Activated naive CD4-positive, alpha-beta T cell treated with anti-CD3 and anti-CD28 coated beads, Interleukin-2, amount 10 ng/mL, durations not matched to agents 7 days and 5 days (primary cell): ENCODE results near the gene RAB36.
A peak's percentile ranks its signal among the peaks of the same experiment; 100 is the strongest.

Experiments used
- CTCF ChIA-PET: fragments of 350-600 bp; sonication (Branson Sonifier 250); formaldehyde crosslinking; loops from one replicate; lab custom pipeline; 2021; ENCODE audit warnings: antibody characterized with exemption; lab: Charles Lee
- DNase-seq: peaks from one replicate; pipeline ENCODE4 v3.0.0-alpha.2; 2020
- H3K27ac Mint-ChIP-seq: one replicate; pipeline ENCODE4 v1.8.0; 2021; ENCODE audit warnings: mild to moderate bottlenecking, moderate library complexity, mixed read lengths
- H3K27me3 Mint-ChIP-seq: one replicate; pipeline ENCODE4 v1.8.0; 2021; ENCODE audit warnings: mild to moderate bottlenecking, mixed read lengths
- H3K36me3 Mint-ChIP-seq: one replicate; pipeline ENCODE4 v1.8.0; 2021; ENCODE audit warnings: mixed read lengths
- H3K4me1 Mint-ChIP-seq: one replicate; pipeline ENCODE4 v1.8.0; 2021; ENCODE audit warnings: mixed read lengths
- H3K4me3 Mint-ChIP-seq: one replicate; pipeline ENCODE4 v1.8.0; 2021; ENCODE audit warnings: mild to moderate bottlenecking, moderate library complexity, mixed read lengths
- H3K9me3 Mint-ChIP-seq: one replicate; pipeline ENCODE4 v1.8.0; 2021; ENCODE audit warnings: mixed read lengths

Gene RAB36

GRCh38 chr22:23104187-23104971 lies 40.9 kb upstream of the RAB36 start:
- Mint-ChIP-seq H3K9me3 (no peaks in the 10 kb centered on the region), H3K27me3 (no peaks in the 10 kb centered on the region), H3K4me3 (no peak overlapping the region), H3K36me3 (no peaks in the 10 kb centered on the region), H3K4me1 (no peaks in the 10 kb centered on the region), H3K27ac (no peak overlapping the region)
- no peak for DNase-seq
- CTCF ChIA-PET: interaction anchor here (1.3 kb wide), 1 partner anchor 144 kb away, joined by 5 read pairs; no protein-coding TSS in a partner anchor

- Mint-ChIP-seq H3K4me3 (no peak overlapping the region), H3K27me3 (no peaks in the 10 kb centered on the region), H3K9me3 (no peaks in the 10 kb centered on the region), H3K27ac (no peak overlapping the region), H3K36me3 (no peaks in the 10 kb centered on the region), H3K4me1 (no peaks in the 10 kb centered on the region)
- CTCF ChIA-PET: interaction anchor here (1.3 kb wide), 1 partner anchor 145 kb away, joined by 5 read pairs; no protein-coding TSS in a partner anchor
- no peak for DNase-seq
Measured at GRCh38 chr22:23105304-23105703, 40.0 kb upstream of the RAB36 start.

GRCh38 chr22:23105919-23106318 lies 39.4 kb upstream of the RAB36 start:
- Mint-ChIP-seq H3K4me1 (no peaks in the 10 kb centered on the region), H3K4me3 (no peak overlapping the region), H3K9me3 (no peaks in the 10 kb centered on the region), H3K27me3 (no peaks in the 10 kb centered on the region), H3K36me3 (no peaks in the 10 kb centered on the region), H3K27ac (no peak overlapping the region)
- no peak for DNase-seq
- CTCF ChIA-PET: interaction anchor here (1.3 kb wide), 1 partner anchor 146 kb away, joined by 5 read pairs; no protein-coding TSS in a partner anchor

- DNase-seq: no peak
- H3K27me3 Mint-ChIP-seq: no peaks in the 10 kb centered on the region
- H3K36me3 Mint-ChIP-seq: no peaks in the 10 kb centered on the region
- no peaks in the 10 kb centered on the region for H3K4me1 Mint-ChIP-seq
- H3K27ac Mint-ChIP-seq: no peak overlapping the region
- CTCF ChIA-PET: no interaction called here
- no peaks in the 10 kb centered on the region for H3K9me3 Mint-ChIP-seq
- no peak overlapping the region for H3K4me3 Mint-ChIP-seq
Measured at GRCh38 chr22:23106344-23106743, 38.9 kb upstream of the RAB36 start.

GRCh38 chr22:23106906-23107367 lies 38.3 kb upstream of the RAB36 start:
- no peak overlapping the region for H3K27ac Mint-ChIP-seq
- DNase-seq: no peak
- no peaks in the 10 kb centered on the region for H3K4me1 Mint-ChIP-seq
- H3K4me3 Mint-ChIP-seq: no peak overlapping the region
- peaks cover under 1% of the 10 kb centered on the region for H3K27me3 Mint-ChIP-seq
- no peaks in the 10 kb centered on the region for H3K9me3 Mint-ChIP-seq
- CTCF ChIA-PET: no interaction called here
- no peaks in the 10 kb centered on the region for H3K36me3 Mint-ChIP-seq

GRCh38 chr22:23107487-23108248 lies 37.6 kb upstream of the RAB36 start:
- no peaks in the 10 kb centered on the region for H3K4me1 Mint-ChIP-seq
- H3K36me3 Mint-ChIP-seq: no peaks in the 10 kb centered on the region
- CTCF ChIA-PET: no interaction called here
- H3K27ac Mint-ChIP-seq: no peak overlapping the region
- peaks cover 6% of the 10 kb centered on the region for H3K27me3 Mint-ChIP-seq
- no peaks in the 10 kb centered on the region for H3K9me3 Mint-ChIP-seq
- H3K4me3 Mint-ChIP-seq: no peak overlapping the region
- no peak for DNase-seq

- peaks cover 6% of the 10 kb centered on the region for H3K27me3 Mint-ChIP-seq
- no peaks in the 10 kb centered on the region for H3K9me3 Mint-ChIP-seq
- no peaks in the 10 kb centered on the region for H3K4me1 Mint-ChIP-seq
- no peaks in the 10 kb centered on the region for H3K36me3 Mint-ChIP-seq
- H3K27ac Mint-ChIP-seq: no peak overlapping the region
- CTCF ChIA-PET: interaction anchor here (1.3 kb wide), 1 partner anchor 149 kb away, joined by 5 read pairs; no protein-coding TSS in a partner anchor
- no peak overlapping the region for H3K4me3 Mint-ChIP-seq
- DNase-seq: no peak
Measured at GRCh38 chr22:23108249-23109078, 36.8 kb upstream of the RAB36 start.

- Mint-ChIP-seq H3K4me3 (no peak overlapping the region), H3K9me3 (no peaks in the 10 kb centered on the region), H3K4me1 (no peaks in the 10 kb centered on the region), H3K27me3 (peaks cover 6% of the 10 kb centered on the region), H3K36me3 (no peaks in the 10 kb centered on the region), H3K27ac (no peak overlapping the region)
- CTCF ChIA-PET: interaction anchor here (1.3 kb wide), 1 partner anchor 149 kb away, joined by 5 read pairs; no protein-coding TSS in a partner anchor
- DNase-seq: no peak
Measured at GRCh38 chr22:23109079-23109347, 36.3 kb upstream of the RAB36 start.

- H3K9me3 Mint-ChIP-seq: no peaks in the 10 kb centered on the region
- H3K4me1 Mint-ChIP-seq: no peaks in the 10 kb centered on the region
- H3K4me3 Mint-ChIP-seq: no peak overlapping the region
- H3K36me3 Mint-ChIP-seq: no peaks in the 10 kb centered on the region
- CTCF ChIA-PET: interaction anchor here (1.3 kb wide), 1 partner anchor 150 kb away, joined by 5 read pairs; no protein-coding TSS in a partner anchor
- no peak overlapping the region for H3K27ac Mint-ChIP-seq
- peaks cover 6% of the 10 kb centered on the region for H3K27me3 Mint-ChIP-seq
- DNase-seq: no peak
Measured at GRCh38 chr22:23109441-23109978, 35.8 kb upstream of the RAB36 start.

GRCh38 chr22:23110190-23110921 lies 34.9 kb upstream of the RAB36 start:
- CTCF ChIA-PET: no interaction called here
- Mint-ChIP-seq H3K9me3 (no peaks in the 10 kb centered on the region), H3K36me3 (no peaks in the 10 kb centered on the region), H3K27ac (no peak overlapping the region), H3K4me3 (no peak overlapping the region), H3K27me3 (peaks cover 6% of the 10 kb centered on the region), H3K4me1 (no peaks in the 10 kb centered on the region)
- DNase-seq: no peak

- Mint-ChIP-seq H3K27ac (peak overlapping the region; percentile 28), H3K27me3 (peaks cover 6% of the 10 kb centered on the region), H3K4me3 (no peak overlapping the region), H3K9me3 (no peaks in the 10 kb centered on the region), H3K36me3 (no peaks in the 10 kb centered on the region), H3K4me1 (no peaks in the 10 kb centered on the region)
- no peak for DNase-seq
- CTCF ChIA-PET: no interaction called here
Measured at GRCh38 chr22:23110922-23111527, 34.3 kb upstream of the RAB36 start.

GRCh38 chr22:23112472-23113012 lies 32.7 kb upstream of the RAB36 start:
- Mint-ChIP-seq H3K36me3 (no peaks in the 10 kb centered on the region), H3K27me3 (peaks cover 6% of the 10 kb centered on the region), H3K27ac (no peak overlapping the region), H3K9me3 (no peaks in the 10 kb centered on the region), H3K4me1 (no peaks in the 10 kb centered on the region), H3K4me3 (no peak overlapping the region)
- CTCF ChIA-PET: no interaction called here
- no peak for DNase-seq
